Esophagus muscularis mucosa (tissue), 4 donors: Measurements from ENCODE around the gene LTBP3. TPM values are rescaled to one million over a fixed set of nuclear protein-coding genes. Genes with fewer than 3 reads are reported as not detected.

Source experiments
- DNase-seq: peaks from one replicate; pipeline ENCODE4 v3.0.0-alpha.2; 2017; ENCODE audit errors: extremely low spot score
- H3K27ac ChIP-seq, 4 donors: fragments of 200-600 bp; sonication (generic); replicated peaks in 1 of 4; 1 replicate in 3 of 4; 2 replicates in 1 of 4; pipeline ENCODE4 v1.5.1; 2016 to 2019; ENCODE audit warnings: mild to moderate bottlenecking in 1 of 4
- H3K27me3 ChIP-seq, 4 donors: fragments of 200-600 bp; sonication (generic); one replicate each; pipeline versions ENCODE4 v1.5.1 to v1.6.0; 2016 to 2019
- H3K36me3 ChIP-seq, 4 donors: fragments of 200-600 bp; sonication (generic); one replicate each; pipeline ENCODE4 v1.5.1; 2016 to 2019
- H3K4me1 ChIP-seq, 4 donors: fragments of 200-600 bp; sonication (generic); one replicate each; pipeline ENCODE4 v1.5.1; 2016 to 2019
- H3K4me3 ChIP-seq, 4 donors: fragments of 200-600 bp; sonication (generic); 1 replicate in 2 of 4; 2 replicates in 2 of 4; pipeline ENCODE4 v1.5.1; 2016 to 2019; ENCODE audit warnings: mild to moderate bottlenecking in 4 of 4, moderate library complexity in 1 of 4
- H3K9me3 ChIP-seq, 4 donors: fragments of 200-600 bp; sonication (generic); 1 replicate in 3 of 4; 2 replicates in 1 of 4; pipeline ENCODE4 v1.5.1; 2016 to 2019
- CTCF ChIP-seq, 3 experiments: fragments of 200-600 bp in 2 of 3; fragments of 450-650 bp in 1 of 3; sonication (generic) in 2 of 3; IDR thresholded peaks; one replicate each; pipeline ENCODE4 v1.5.1; 2017 to 2019; ENCODE audit warnings: antibody characterized with exemption in 3 of 3, mild to moderate bottlenecking in 2 of 3, moderate library complexity in 1 of 3
- EP300 ChIP-seq: sonication (generic); formaldehyde crosslinking; IDR thresholded peaks from one replicate; pipeline ENCODE4 v1.6.1; 2017; ENCODE audit warnings: antibody characterized with exemption
- POLR2A ChIP-seq: fragments of 450-650 bp; IDR thresholded peaks from one replicate; pipeline ENCODE4 v1.6.1; 2017; ENCODE audit warnings: antibody characterized with exemption, moderate library complexity, mild to moderate bottlenecking, low read depth
- POLR2AphosphoS5 ChIP-seq, 2 donors: sonication (generic); formaldehyde crosslinking; IDR thresholded peaks; one replicate each; pipeline ENCODE4 v1.6.1; 2017; ENCODE audit warnings: antibody characterized with exemption in 2 of 2
- whole genome bisulfite sequencing: methylation state at CpG from one replicate; pipeline ENCODE4 v1.1.5; 2018; 5-methylcytosine and 5-hydroxymethylcytosine counted together
- intact Hi-C: fragments of 100-400 bp; cut with DNase I; formaldehyde crosslinking; loops from one replicate; pipeline ENCODE4 v1.15.1; 2023
- total RNA-seq, 4 donors: library from RNA; depleted of rRNA; stranded (reverse); fragments of >200 nt; gene quantifications; one replicate each; pipeline versions ENCODE4 v1.1.0 to v1.2.1, GENCODE V29; 2016

The LTBP3 gene
- total RNA-seq, 4 donors from 2014 or later = 107 to 208 (median 137) TPM

GRCh38 chr11:65562788-65563187 is 4.6 kb upstream of the LTBP3 start:
- intact Hi-C loops = no loop called here
- DNase-seq = no peak
- Histone ChIP-seq H3K27me3 (no peaks in the 10 kb centered on the region), H3K4me3 (no peak overlapping the region), H3K4me1 (peaks cover 30 to 52% (median 38%) of the 10 kb centered on the region in 4 donors), H3K36me3 (peaks cover 0 to 2% (median 0%) of the 10 kb centered on the region in 4 donors), H3K27ac (peak overlapping the region in 1 of 4 donors; percentile 23), H3K9me3 (no peaks in the 10 kb centered on the region)
- TF ChIP-seq POLR2A (no peak), POLR2AphosphoS5 (IDR thresholded peaks at IDR 0.05) (no peak)
- 82% methylated on average over 9 of the region's 9 CpGs for WGBS

GRCh38 chr11:65562020-65562419 is 3.9 kb upstream of the LTBP3 start:
- no peaks in the 10 kb centered on the region for H3K27me3 ChIP-seq
- 86% methylated on average over 7 of the region's 7 CpGs for WGBS
- intact Hi-C loops = no loop called here
- H3K27ac ChIP-seq = no peak overlapping the region
- TF ChIP-seq CTCF (IDR thresholded peaks at IDR 0.05) (no peak), POLR2AphosphoS5 (IDR thresholded peaks at IDR 0.05) (no peak), EP300 (no peak), POLR2A (no peak)
- peaks cover 36 to 52% (median 40%) of the 10 kb centered on the region in 4 donors for H3K4me1 ChIP-seq
- H3K36me3 ChIP-seq = peaks cover 0 to 2% (median 0%) of the 10 kb centered on the region in 4 donors
- H3K9me3 ChIP-seq = no peaks in the 10 kb centered on the region
- DNase-seq = no peak
- H3K4me3 ChIP-seq = no peak overlapping the region

- Histone ChIP-seq H3K36me3 (no peaks in the 10 kb centered on the region), H3K4me3 (no peak overlapping the region), H3K27me3 (no peaks in the 10 kb centered on the region), H3K4me1 (peaks cover 46 to 54% (median 47%) of the 10 kb centered on the region in 4 donors), H3K9me3 (no peaks in the 10 kb centered on the region), H3K27ac (peak overlapping the region; percentile 87 to 99 (median 97))
- TF ChIP-seq CTCF (IDR thresholded peaks at IDR 0.05) (no peak), POLR2A (no peak), EP300 (no peak), POLR2AphosphoS5 (IDR thresholded peaks at IDR 0.05) (no peak)
- 25% methylated on average over 15 of the region's 15 CpGs for WGBS
- intact Hi-C loops = no loop called here
- no peak for DNase-seq
Measured at GRCh38 chr11:65560555-65561418, 2.6 kb upstream of the LTBP3 start.

- Histone ChIP-seq H3K36me3 (no peaks in the 10 kb centered on the region), H3K4me1 (peaks cover 53 to 62% (median 55%) of the 10 kb centered on the region in 4 donors)
- intact Hi-C loops = no loop called here
Measured at GRCh38 chr11:65559951-65560537, 1.9 kb upstream of the LTBP3 start.

More at GRCh38 chr11:65559951-65560537, 1.9 kb upstream of the LTBP3 start:
- H3K27me3 ChIP-seq = no peaks in the 10 kb centered on the region
- H3K4me3 ChIP-seq = no peak overlapping the region
- WGBS = 34% methylated on average over 5 of the region's 5 CpGs
- H3K9me3 ChIP-seq = no peaks in the 10 kb centered on the region
- no peak for TF ChIP-seq POLR2AphosphoS5 (IDR thresholded peaks at IDR 0.05)
- TF ChIP-seq EP300 = no peak
- TF ChIP-seq CTCF (IDR thresholded peaks at IDR 0.05) = no peak
- TF ChIP-seq POLR2A = no peak
- peak overlapping the region; percentile 87 to 99 (median 97) for H3K27ac ChIP-seq
- DNase-seq = no peak
